OCI-LY7 (cell line): Measurements from ENCODE around the gene SPATA24. TPM values are rescaled to one million over a fixed set of nuclear protein-coding genes. Genes with fewer than 3 reads are reported as not detected.

Source experiments
- BruUV-seq: library from RNA; stranded (reverse); fragments of 400-500 nt; replicated peaks from 2 replicates; lab custom pipeline; 2021; lab: Mats Ljungman, UMichigan
- CTCF ChIA-PET: fragments of 300-600 bp; sonication (Branson Sonifier 250); formaldehyde crosslinking; loops from one replicate; lab custom pipeline; 2022; ENCODE audit warnings: antibody characterized with exemption; ENCODE audit not compliant: unreplicated experiment; lab: Charles Lee
- POLR2A ChIA-PET: fragments of 300-600 bp; sonication (Branson Sonifier 250); formaldehyde crosslinking; loops from one replicate; lab custom pipeline; 2022; ENCODE audit warnings: antibody characterized with exemption; lab: Charles Lee
- DNase-seq: peaks from one replicate; pipeline ENCODE4 v3.0.0-alpha.2; 2015; ENCODE audit warnings: low spot score
- H2AFZ ChIP-seq: fragments of 200-600 bp; sonication (generic), shearing (Covaris generic); 2 replicates; pipeline ENCODE4 v1.6.1; 2014; ENCODE audit warnings: mild to moderate bottlenecking, antibody characterized with exemption, low read length, moderate library complexity
- H3K27ac ChIP-seq: fragments of 200-600 bp; sonication (generic); 2 replicates; pipeline ENCODE4 v1.5.1; 2014; ENCODE audit warnings: mixed run types, low read depth, mild to moderate bottlenecking, moderate library complexity, low read length, inconsistent platforms; ENCODE audit not compliant: poor library complexity, severe bottlenecking
- H3K36me3 ChIP-seq: fragments of 200-600 bp; sonication (generic); 2 replicates; pipeline ENCODE4 v1.6.1; 2014; ENCODE audit warnings: mild to moderate bottlenecking, antibody characterized with exemption, low read length, moderate library complexity, mixed read lengths; ENCODE audit not compliant: insufficient read depth
- H3K4me1 ChIP-seq: fragments of 200-600 bp; sonication (generic); 2 replicates; pipeline ENCODE4 v1.5.1; 2014; ENCODE audit warnings: mild to moderate bottlenecking, low read length; ENCODE audit not compliant: insufficient read depth, poor library complexity, severe bottlenecking
- H3K4me2 ChIP-seq: fragments of 200-600 bp; sonication (generic); 2 replicates; pipeline ENCODE4 v1.6.1; 2014; ENCODE audit warnings: mild to moderate bottlenecking, low read length
- H3K4me3 ChIP-seq: fragments of 200-600 bp; sonication (generic); 2 replicates; pipeline ENCODE4 v1.5.1; 2014; ENCODE audit warnings: mild to moderate bottlenecking, low read depth, low read length; ENCODE audit not compliant: poor library complexity, severe bottlenecking
- H3K79me2 ChIP-seq: fragments of 200-600 bp; sonication (generic); 2 replicates; pipeline ENCODE4 v1.6.1; 2016; ENCODE audit warnings: low read depth, mild to moderate bottlenecking, low read length, moderate library complexity, mixed read lengths; ENCODE audit not compliant: insufficient read depth
- H3K9me2 ChIP-seq: fragments of 200-600 bp; sonication (generic); 2 replicates; pipeline ENCODE4 v1.6.1; 2016; ENCODE audit warnings: mild to moderate bottlenecking, low read length, mixed read lengths; ENCODE audit not compliant: insufficient read depth
- H3K9me3 ChIP-seq: fragments of 200-600 bp; sonication (generic); 2 replicates; pipeline ENCODE4 v1.6.1; 2014; ENCODE audit warnings: mild to moderate bottlenecking, mixed run types, low read length, mixed read lengths
- H4K20me1 ChIP-seq: fragments of 200-600 bp; sonication (generic); 2 replicates; pipeline ENCODE4 v1.6.1; 2014; ENCODE audit warnings: mild to moderate bottlenecking, antibody characterized with exemption, low read length, moderate library complexity, mixed read lengths; ENCODE audit not compliant: insufficient read depth
- CTCF ChIP-seq: fragments of 200-600 bp; sonication (generic); conservative IDR thresholded peaks from 2 replicates; pipeline ENCODE4 v1.5.1; 2014; ENCODE audit warnings: mild to moderate bottlenecking, antibody characterized with exemption, low read length, moderate library complexity, mixed read lengths
- EZH2phosphoT487 ChIP-seq: fragments of 200-600 bp; sonication (generic); IDR thresholded peaks from 2 replicates; pipeline ENCODE4 v1.6.1; 2018; ENCODE audit warnings: low read depth, borderline replicate concordance, mild to moderate bottlenecking, mixed run types, antibody characterized with exemption, low read length, moderate library complexity, mixed read lengths
- intact Hi-C: fragments of 100-400 bp; cut with micrococcal nuclease; formaldehyde crosslinking; loops from one replicate; pipeline ENCODE4 v1.10.0; 2022; ENCODE audit not compliant: unreplicated experiment
- total RNA-seq, 2 experiments: library from RNA; depleted of rRNA in 1 of 2; stranded (reverse); fragments of >200 nt in 1 of 2; shearing (Covaris generic) in 1 of 2; gene quantifications; 2 replicates each; pipeline ENCODE4 v1.2.3, GENCODE V29; 2014 to 2022

Gene SPATA24
- total RNA-seq, 2 experiments from 2014 or later, result 9.4 to 12.0 TPM

- H3K4me2 ChIP-seq, result peak overlapping the region; percentile 99
- peak overlapping the region; percentile 79 for H3K4me3 ChIP-seq
- H2AFZ ChIP-seq, result peak overlapping the region; percentile 5; the same call in 1 of the 2 replicates
- CTCF ChIA-PET, result interaction anchor here (0.7 to 2.2 kb wide), 4 partner anchors 11 to 170 kb away, joined by 3 to 12 read pairs (median 4); partner anchors contain the start of genes PAIP2 and SPATA24
- H3K9me2 ChIP-seq, result no peaks in the 10 kb centered on the region
- intact Hi-C loops, result loop anchor here (1.0 to 5.0 kb wide), 6 partner anchors 8 to 814 kb away; partner anchors contain the start of genes HSPA9, PAIP2 and SLC23A1
- H4K20me1 ChIP-seq, result peaks cover 1% of the 10 kb centered on the region; the same call in 1 of the 2 replicates
- TF ChIP-seq CTCF (no peak), EZH2phosphoT487 (no peak)
- peaks cover 55% of the 10 kb centered on the region for H3K36me3 ChIP-seq
- BruUV-seq, result no TSS peak
- no peaks in the 10 kb centered on the region for H3K9me3 ChIP-seq
- H3K79me2 ChIP-seq, result peaks cover 58% of the 10 kb centered on the region
- H3K4me1 ChIP-seq, result peaks cover 68% of the 10 kb centered on the region
- POLR2A ChIA-PET, result interaction anchor here (0.6 to 1.6 kb wide), 10 partner anchors 9 to 260 kb away, joined by 3 to 7 read pairs (median 4); partner anchors contain the start of genes SIL1 and SLC23A1
- DNase-seq, result peak; percentile 76
- peak overlapping the region; percentile 90 for H3K27ac ChIP-seq
These were observed 12.1 kb downstream of the SPATA24 start for GRCh38 chr5:139391570-139392323.

GRCh38 chr5:139390639-139391569 lies 13.0 kb downstream of the SPATA24 start:
- H2AFZ ChIP-seq, result no peak overlapping the region; the same call in 1 of the 2 replicates
- peak overlapping the region; percentile 99 for H3K4me2 ChIP-seq

More at GRCh38 chr5:139390639-139391569, 13.0 kb downstream of the SPATA24 start:
- Histone ChIP-seq H3K4me1 (peaks cover 68% of the 10 kb centered on the region), H3K9me2 (no peaks in the 10 kb centered on the region), H3K4me3 (peak overlapping the region; percentile 79), H3K27ac (peak overlapping the region; percentile 90), H3K9me3 (no peaks in the 10 kb centered on the region), H3K36me3 (peaks cover 55% of the 10 kb centered on the region), H4K20me1 (peaks cover 7% of the 10 kb centered on the region; the same call in 1 of the 2 replicates), H3K79me2 (peaks cover 66% of the 10 kb centered on the region)
- POLR2A ChIA-PET, result interaction anchor here (0.5 to 1.6 kb wide), 11 partner anchors 8 to 261 kb away, joined by 3 to 7 read pairs (median 4); partner anchors contain the start of genes PAIP2, SIL1 and SLC23A1
- no peak for DNase-seq
- intact Hi-C loops, result loop anchor here (5.0 kb wide), 2 partner anchors 114 to 814 kb away; partner anchors contain the start of gene HSPA9
- no peak for TF ChIP-seq CTCF
- TF ChIP-seq EZH2phosphoT487, result no peak
- no TSS peak for BruUV-seq
- CTCF ChIA-PET, result interaction anchor here (0.7 to 2.2 kb wide), 6 partner anchors 12 to 175 kb away, joined by 3 to 12 read pairs (median 4); partner anchors contain the start of genes PAIP2 and SPATA24
